Measurements from ENCODE around the gene GNAS-AS1.

The GNAS-AS1 gene

DNA sequence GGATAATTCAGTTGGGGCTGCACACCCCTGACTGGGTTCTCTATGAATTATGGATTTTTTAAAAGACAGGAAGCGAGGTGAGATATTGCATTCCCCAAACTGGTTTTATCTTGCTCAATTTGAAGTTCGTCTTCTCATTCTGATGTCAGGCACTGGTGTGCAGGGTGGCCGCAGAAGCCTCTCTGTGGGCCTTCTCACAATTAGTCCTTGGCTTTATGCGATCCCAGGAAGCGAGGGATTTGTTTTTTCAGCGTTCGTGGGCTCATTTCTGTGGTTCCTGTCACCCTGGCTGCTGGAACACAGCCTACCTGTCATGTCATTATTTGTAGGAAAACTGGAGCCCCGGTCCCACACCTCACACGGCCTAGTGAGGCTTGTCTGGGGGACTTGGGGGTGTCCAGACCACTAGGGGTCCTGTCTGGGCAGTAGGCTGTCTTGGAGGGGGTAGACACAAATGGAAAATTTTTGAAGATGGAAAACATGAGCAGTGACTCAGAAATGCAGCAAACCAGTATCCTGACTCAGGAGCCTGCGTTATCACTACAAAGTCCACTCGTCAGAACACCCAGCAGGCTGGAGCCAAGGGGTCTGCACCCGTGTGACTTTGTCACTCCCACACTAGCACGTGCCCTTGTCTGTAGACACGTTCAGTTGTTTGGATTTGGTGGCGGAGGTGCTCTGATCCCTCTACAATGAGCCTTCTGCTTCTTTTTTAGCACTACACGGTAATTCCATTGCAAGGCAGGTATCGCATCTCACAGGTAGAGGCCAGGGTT, 42.2 kb downstream of the GNAS-AS1 start:
- ATAC-seq (no peak), DNase-seq (no peak)

DNA sequence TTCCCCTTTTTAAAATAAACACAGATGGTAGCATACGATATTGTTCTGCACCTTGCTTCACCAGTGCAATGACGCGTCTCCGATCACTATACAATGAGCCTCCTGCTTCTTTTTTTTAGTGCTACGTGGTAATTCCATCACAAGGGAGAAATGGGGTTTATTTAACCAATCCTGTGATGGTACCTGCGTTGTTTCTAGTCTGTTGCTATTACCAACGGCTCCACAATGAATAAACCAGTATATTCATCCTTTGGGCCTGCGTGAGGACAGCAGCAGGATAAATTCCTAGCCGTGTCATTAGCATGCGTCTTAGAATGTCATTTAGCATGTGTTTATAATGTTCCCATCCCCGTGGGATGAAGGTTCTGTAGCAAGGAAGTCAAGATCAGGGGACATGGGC, 42.9 kb downstream of the GNAS-AS1 start:
- no peak for ATAC-seq
- DNase-seq, result no peak

DNA sequence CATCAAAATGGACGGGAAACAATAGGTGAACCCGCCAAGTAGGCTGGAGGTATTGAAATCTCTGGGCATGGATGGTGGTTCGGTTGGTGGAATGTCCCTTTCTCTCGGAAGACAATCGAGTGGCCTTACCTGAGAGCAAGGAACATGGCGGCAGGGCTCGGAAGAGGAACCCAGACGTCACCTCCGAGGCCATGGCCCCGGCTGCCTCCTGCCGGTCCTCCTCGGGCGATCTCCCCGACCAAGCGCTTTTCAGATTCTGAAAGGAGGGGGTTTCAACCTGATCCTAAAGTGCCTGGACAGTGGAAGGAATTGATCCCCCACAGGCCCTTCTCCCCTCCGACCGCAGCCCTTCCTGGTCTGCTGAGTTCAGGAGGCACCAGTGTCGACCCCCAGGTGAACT, 47.2 kb downstream of the GNAS-AS1 start:
- DNase-seq, result no peak
- no peak for ATAC-seq

DNA sequence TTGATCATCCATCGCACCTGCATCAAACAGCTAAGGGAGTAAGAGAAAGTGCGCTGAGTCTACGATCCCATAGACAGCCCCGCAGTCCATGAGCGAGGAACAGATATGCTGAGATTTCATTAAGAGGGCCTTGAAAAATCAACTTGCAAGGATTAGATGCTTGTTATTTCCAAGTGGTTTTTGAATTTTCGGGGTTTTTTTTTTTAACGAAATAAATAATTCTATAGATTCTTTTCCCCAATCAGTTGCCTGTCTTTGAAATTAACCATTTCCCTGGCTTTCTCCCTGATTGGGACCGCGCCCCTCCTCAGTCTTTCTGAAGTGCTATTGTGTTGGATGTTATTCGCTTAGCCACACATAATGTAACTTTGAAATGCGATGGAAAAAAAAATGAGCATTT, 48.6 kb downstream of the GNAS-AS1 start:
- no peak for DNase-seq
- no peak for ATAC-seq

DNA sequence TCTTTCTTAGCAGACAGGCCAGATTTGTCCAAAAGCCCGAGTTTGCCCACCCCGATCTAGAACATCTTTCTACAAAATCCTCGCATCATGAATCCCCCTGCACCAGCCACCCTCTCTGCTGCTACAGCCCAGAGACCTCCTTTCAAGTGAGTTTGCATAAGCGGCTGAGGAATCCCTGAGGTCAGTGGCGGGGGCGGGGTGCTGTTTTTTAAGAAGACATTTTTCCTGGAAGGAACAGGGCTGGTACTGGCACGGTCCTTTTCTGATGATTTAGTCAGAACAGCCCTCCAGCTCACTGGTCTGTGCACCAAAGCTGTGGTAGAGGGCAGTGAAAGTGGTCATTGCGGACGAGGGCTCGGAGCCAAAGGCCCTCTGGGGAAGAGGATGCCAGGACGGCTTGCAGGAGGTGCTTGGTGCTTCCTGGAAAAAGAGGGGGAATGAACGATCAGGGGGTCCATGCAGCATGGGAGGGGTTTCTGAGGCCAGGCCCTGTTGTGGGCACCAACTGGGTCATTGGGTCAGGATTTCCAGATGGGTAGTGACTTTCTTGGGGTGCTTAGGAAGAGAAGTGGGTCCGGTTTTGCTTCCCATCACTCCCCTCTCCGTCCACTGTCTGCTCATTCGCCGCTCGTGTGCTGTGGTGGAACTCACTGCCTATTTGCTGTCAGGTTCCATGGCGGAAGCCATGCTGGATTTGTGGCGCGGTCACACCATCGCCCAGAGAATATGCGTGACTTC, 50.4 kb downstream of the GNAS-AS1 start:
- DNase-seq, result no peak
- ATAC-seq, result no peak

DNA sequence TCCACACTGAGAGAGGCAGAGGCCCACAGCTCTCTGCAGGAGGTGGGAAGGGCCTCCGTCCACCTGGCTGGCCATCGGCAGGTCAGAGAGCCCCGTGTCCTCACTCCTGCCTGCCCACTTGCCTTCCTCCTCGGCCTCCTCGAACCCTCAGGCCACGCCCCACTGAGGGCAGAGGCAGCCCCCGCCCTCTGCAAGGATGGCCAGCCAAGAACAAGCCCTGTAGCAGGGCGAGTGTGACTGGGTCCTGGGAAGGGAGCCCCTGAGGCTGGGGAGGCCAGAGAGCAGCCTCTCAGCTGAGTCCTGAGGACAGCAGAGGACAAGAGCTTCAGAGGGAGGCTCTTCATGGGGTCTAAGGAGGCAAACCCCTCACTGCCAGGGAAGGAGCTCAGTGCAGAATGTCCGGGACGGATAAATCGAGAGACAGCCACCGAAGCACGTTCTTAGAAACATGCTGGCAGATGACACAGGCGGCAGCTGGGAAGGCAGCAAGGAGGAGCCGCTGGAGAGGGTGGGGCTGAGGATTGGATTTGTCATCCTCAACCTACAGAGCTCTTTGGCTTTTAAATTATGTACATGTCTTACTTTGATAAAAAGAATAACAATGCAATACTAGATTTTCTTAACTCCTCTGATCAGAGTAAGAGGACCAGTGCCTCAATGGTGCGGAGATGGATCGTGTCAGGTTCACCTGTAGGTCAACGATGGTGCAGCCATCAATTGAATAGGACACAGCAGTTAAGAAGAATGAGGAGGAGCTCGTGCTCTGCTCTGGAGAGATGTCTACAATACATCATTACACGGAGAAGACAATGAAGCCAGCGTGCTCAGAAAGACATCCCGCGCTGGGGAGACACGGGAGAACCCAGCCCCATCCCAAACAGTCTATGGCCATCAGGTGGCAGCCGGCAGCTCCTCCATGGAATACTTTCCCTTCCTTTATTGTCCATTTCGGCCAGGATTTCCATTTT, 53.0 kb downstream of the GNAS-AS1 start:
- no peak for DNase-seq

DNA sequence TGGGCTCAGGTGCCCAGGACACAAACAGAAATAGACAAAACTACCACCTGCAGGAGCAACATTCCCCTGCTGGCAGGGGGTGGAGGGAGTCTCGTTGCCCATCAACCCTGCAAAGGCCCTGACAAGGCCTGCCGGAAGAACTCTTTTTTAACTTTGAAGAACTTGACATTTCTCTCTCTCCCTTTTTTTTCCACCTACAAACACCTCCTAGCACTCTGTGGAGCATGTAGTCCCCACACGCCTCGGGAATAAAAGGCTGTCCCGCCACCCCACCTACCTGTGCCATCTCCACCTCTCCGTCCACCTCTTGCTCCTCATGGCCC, 54.8 kb downstream of the GNAS-AS1 start:
- ATAC-seq (no peak), DNase-seq (no peak)

More for the DNA sequence above, 53.0 kb downstream of the GNAS-AS1 start:
- no peak for ATAC-seq

DNA sequence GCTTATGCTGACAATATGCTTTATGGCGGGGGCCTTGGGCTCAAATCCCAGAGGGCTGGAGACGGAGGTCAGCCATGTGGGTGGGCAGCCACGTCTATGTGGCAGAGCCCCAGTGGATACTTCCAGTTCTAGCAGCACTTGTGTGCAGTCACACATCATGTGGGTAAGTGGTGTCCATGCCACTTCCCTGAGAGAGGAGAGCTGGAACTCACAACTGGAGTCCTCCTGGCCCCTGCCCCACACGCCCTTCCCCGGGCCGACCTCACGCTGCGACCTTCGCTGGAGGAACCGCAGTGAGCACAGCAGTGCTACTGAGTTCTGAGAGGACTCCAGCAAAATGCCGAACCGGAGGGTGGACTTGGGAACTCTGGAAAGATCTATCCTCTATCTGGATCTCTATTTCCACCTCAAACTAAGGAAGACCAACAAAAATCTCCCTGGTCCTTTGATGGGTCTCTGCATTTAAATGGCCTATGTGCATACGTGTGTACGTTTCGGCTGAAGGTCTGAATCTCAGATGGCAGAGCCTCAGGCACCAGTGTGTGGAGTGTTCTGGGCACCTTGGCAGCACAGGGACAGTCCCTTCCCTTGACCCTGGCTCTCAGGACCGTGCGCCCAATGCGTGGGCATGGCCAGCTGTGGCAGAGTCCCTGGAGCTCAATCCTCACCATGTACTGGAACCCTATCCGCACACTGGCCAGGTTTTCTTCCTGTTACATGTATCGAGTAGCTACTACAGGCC, 55.4 kb downstream of the GNAS-AS1 start:
- DNase-seq (no peak), ATAC-seq (no peak)

DNA sequence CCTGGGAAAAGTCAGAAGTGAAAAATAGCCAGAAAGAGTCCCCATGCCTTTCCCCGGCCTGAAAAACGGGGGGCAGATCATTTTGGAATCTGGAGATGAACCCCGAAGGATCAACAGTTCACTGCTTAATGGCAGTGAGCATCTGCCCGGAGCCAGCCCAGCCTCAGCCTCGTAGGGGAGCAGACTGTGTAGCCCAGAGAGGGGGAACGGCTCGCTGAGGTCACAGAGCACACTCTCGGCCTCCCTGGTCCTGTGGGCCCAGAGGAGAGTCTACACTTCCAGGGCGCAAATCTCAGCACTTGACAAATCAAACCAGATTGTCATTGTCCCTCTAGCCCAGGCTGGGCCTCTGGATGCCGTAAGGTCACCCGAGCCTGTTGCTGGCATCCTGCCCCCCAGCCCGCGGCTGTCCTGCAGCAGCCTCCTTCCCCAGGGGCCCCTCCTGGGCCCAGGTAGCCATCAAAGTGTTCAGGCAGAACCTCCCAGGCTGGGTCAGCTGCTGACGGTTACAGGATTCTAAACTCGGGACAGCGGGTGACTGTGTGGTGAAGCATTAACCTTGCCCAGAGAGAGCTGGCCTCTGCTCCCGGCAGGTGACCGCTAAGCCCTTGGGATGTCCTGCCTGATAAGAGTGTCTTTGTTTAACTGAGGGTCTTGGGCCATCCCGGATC, 56.1 kb downstream of the GNAS-AS1 start:
- no peak for ATAC-seq

DNA sequence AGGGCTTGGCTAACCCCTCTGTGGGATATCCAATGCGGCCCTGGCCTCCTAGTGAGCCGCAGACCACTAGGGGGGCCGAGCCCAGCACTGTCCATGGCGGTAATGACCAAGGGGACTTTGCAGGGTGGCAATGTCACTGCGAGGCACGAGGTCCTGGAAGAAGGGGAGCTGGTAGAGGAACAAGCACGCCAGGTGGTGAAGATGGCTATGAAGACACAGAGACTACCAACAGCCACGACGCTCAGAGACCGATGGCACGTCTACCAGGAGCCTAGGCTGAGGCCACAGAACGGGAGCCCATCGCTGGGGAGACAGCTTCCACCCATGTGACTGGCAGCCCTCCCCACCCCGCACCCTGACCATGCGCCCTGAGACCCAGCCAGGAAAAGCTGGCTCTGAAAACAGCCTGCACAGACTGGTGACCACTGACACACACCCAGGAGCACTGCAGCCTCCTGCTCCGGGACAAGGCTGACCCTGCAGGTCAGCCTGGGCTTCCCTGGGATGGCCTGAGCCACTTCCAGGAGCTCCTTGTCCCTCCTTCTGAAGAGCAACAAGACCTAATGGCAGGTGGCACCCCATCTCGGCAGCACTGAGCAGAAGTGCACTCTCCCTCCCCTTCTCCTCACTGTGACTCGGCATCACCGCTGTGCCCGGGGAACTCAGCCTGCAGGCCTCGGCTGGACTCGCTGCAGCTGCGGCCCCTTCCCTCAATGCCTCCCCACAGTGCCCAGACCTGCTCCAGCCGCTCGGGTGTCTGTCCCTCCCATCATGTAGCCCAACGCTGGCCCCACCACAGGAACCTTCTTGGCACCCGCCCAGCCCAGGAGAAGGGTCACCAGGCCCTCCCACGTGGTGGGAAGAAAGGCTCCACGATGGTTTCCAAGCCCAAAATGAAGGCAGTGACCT, 56.9 kb downstream of the GNAS-AS1 start:
- no peak for DNase-seq
- ATAC-seq, result no peak

More for the DNA sequence above, 56.1 kb downstream of the GNAS-AS1 start:
- DNase-seq, result no peak

DNA sequence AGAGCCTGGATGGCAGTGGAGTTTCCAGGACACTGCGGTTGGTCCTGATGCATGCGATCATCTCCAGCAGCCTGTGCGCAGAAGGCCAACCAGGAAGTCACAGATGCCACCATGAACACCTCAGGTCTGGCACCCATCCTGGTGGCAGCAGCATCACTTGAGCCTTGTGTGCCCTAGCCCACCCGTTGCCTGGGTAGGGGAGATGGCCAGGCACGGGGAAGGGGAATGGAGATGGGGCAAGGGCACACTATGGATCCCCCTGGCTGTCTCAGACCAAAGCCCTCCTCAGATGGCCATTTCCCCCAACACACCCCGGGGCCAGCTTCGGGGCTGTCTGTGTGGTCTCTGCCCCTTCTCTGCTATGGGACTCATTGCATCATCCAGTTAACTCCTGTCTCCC, 58.3 kb downstream of the GNAS-AS1 start:
- DNase-seq (no peak), ATAC-seq (no peak)

DNA sequence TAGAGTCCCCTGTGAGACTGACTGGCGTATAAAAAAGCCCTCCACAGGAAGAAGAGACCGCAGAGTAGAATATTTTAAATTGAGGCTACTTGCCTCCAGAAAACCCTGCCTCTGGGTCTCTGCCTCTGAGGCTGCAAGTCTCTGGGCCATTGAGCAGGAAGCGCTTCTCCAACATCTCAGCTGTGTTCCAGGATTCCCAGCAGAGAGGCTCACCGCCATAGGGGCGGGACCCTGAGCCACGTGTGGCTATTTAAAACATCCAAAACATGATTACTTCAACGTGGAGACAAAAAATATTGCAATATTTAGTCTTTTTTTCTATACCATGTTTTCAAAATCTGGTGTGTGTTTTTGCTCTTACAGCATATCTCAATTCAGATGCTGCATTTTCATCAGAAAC, 59.4 kb downstream of the GNAS-AS1 start:
- ATAC-seq, result no peak
- no peak for DNase-seq

DNA sequence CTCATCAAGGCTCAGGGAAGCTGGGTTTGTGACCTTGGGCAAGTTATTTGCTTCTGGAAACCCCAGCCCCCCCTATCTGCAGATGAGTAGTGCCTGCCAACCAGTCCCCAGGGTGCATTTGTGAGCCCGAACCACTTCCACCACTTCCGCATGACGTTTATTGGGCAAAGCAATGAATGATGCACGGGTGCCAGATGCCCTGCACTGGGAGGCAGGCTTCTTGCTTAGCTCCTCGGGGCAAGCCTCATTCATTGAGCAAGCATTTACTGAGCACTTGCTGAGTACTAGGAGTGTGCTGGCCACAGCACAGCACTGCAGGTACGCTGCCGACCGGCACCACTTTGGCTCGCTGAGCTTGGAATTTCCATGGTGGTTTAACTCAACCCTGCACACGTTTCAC, 60.2 kb downstream of the GNAS-AS1 start:
- peak; percentile 21 for ATAC-seq
- DNase-seq, result no peak

DNA sequence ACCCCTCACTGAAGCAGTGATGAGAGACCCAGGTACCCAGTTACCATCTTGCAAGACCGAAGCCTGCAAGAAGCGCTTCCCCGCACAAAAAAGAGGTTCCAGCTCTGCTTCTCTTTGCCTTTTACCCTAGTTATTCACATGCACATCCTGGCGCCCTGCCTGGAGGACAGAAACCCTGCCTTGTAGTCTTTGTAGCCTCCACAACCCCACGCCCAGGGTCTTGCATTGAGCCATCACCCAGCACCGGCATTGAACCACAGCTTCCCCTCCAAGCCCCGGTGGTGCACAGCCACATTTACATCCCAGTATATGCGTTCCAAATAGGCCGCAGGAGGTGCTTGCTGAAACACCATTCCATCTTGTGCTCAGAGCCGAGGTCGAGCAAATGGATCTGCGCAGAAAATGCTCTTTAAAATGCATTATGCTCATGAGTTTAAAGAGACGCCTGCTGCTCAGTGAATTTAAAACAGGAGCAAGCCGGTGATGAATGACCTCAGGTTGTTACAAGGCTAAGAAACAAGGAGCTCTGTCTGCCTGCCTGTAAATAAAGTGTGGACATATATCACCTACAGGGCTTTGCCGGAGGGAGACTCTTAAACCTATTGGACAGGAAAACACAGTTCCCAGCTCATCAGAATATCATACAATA, 61.7 kb downstream of the GNAS-AS1 start:
- no peak for ATAC-seq
- no peak for DNase-seq

DNA sequence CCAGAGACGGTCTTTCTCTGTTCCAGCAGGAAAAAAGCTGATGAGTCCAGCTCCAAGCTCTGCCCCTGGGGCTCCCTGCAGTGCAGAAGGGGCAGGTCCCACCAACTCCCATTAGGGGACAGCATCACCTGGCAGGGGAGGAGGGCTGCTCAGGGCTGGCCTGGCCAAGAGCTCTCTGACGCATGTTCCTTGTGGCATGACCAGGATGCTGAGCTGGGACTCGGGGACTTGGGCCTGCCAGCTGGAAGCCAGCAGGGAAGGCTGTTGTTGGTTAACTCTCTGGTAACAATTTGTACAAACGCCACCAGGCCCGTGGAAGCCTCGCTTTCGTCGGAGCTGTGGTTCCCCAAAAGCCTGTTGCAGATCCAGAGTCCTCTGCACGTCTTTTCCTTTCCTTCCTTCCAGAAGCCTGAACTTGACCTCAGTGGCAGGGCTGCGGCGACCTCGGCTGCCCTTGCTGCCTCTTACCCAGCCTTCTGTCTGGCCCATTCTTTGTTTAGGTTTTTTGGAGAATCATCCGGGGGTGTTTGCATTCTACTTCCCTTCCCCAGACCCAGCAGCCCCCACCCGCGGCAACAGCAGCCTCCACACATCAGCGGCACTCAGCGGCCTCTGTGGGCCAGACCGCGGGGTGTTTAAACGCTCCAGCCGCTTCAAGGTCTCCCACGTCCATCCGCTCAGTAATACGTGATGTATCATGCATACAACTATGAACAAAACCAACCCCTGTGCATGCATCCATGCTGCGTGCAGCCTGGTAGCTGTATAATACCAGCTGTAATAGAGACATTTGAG, 63.3 kb downstream of the GNAS-AS1 start:
- DNase-seq, result no peak
- no peak for ATAC-seq

DNA sequence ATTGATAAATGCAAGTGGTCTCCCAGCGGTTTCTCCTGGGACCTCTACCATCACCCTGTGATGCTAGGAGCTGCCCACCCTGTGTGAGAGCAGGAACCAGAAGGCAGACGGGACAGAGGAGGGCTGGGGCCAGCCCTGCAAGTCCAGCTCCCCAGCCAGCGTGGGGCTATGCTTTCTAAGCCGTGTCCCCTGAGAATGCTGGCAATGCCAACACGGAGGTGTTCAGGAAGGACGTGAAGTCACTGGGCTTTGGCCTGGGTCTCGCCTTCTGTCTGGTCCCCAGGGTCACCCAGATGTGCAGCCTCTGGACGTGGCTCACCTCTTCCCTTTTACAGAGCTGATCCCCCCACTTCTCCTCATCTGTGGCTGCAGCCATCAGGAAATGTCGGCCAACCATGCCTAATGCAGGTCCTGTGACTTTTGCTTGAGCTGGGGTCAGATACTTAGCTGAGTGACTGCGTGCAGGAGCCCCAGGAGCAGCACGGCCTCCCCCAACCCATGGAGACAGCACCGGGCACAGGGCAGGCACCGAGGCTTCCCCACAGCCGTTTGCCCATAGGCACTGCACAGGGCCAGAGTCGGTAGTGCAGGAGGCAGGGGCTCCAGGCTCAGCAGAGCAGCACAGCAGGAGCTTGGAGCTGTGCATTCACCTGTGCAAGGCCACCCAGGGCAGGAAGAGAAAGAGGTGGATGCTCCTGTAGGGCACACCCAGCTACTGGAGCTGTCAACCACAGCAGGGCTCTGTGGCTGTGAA, 66.2 kb downstream of the GNAS-AS1 start:
- ATAC-seq (no peak), DNase-seq (no peak)

DNA sequence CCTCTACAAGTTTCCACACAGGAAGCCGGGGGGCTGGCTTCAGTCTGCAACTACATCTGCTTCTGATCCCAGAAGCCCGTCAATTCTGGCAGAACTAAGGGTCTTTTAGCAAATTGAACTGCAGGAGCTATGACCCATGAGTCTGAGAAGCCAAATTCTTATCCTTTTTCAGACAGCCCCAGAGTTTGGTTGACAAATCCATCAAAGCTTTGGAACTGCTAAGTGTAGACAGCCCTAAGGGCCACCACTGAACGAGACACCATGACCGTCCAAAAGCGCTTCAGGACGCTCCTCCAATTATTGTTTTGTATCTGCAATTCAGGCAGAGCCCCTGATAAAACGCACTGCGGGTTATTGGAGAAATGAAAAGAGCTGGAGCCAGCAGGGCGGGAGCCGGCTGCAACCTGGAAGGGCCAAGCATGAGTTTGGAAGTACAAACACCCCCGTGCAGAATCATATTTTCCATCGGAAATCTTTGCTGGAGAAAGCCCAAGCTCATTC, 67.1 kb downstream of the GNAS-AS1 start:
- DNase-seq, result no peak
- ATAC-seq, result no peak

DNA sequence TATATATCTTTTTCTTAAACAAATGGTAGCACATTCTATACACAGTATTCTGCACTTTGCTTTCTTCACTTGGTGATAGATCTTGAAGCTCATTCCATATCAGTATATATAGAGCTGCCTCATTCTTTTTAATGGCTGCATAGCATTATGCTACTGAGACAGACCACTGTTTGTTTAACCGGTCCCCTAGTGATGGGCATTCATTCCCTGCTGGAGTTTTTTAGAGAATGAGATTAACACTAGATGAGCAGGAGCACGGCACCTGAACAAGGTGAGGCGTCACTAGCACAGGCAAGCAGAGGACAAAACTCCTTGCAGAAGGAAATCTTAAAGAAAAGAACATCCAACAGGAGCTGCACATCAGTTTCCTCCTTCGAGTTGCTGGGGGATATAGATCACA, 69.6 kb downstream of the GNAS-AS1 start:
- no peak for DNase-seq
- no peak for ATAC-seq

Data from stimulated activated naive CD8-positive, alpha-beta T cell treated with anti-CD3 and anti-CD28 coated beads, Interleukin-15, Interleukin-2, amounts not matched to agents 100 U/mL and 50 U/mL, for 24 hours (primary cell).